ENCODE results near the gene TRPC1. TPM values are rescaled to one million over a fixed set of nuclear protein-coding genes. Genes with fewer than 3 reads are reported as not detected.

The TRPC1 gene
- total RNA-seq, 1 experiment from 2014 or later = 18.6 TPM

GRCh38 chr3:142849148-142849547 lies 125.3 kb downstream of the TRPC1 start:
- Histone ChIP-seq H3K4me2 (ENCODE audit: insufficient read depth, insufficient read length, low read length) (no peak overlapping the region), H3K4me1 (ENCODE audit: insufficient read depth, low read length) (no peaks in the 10 kb centered on the region; the same call in 1 of the 2 replicates), H2AFZ (ENCODE audit: low read length) (no peak overlapping the region), H3K4ac (ENCODE audit: low read depth, low read length) (no peak overlapping the region), H3K27ac (ENCODE audit: insufficient read length, low read depth, low read length) (no peak overlapping the region), H3K18ac (ENCODE audit: insufficient read length, low read depth, low read length) (no peak overlapping the region), H3K56ac (ENCODE audit: insufficient read length, low read depth, low read length) (no peak overlapping the region), H2BK5ac (ENCODE audit: insufficient read length, low read length) (no peak overlapping the region), H3K27me3 (ENCODE audit: insufficient read depth, low read length) (no peaks in the 10 kb centered on the region), H4K8ac (replicated peaks; ENCODE audit: insufficient read length, low read depth, low read length) (no peak overlapping the region), H2AK5ac (ENCODE audit: insufficient read length, low read length) (no peak overlapping the region), H3K14ac (ENCODE audit: insufficient read depth, low read length) (no peak overlapping the region), H3K23me2 (ENCODE audit: insufficient read length, low read depth, low read length, poor library complexity, severe bottlenecking) (no peaks in the 10 kb centered on the region), H4K91ac (ENCODE audit: insufficient read length, low read depth, low read length) (no peak overlapping the region), H3K9ac (ENCODE audit: extremely low read depth, insufficient read length, low read length) (no peak overlapping the region), H2BK20ac (ENCODE audit: low read depth, low read length, poor library complexity, severe bottlenecking) (no peak overlapping the region), H2BK12ac (ENCODE audit: insufficient read length, low read depth, low read length) (no peak overlapping the region), H3K79me2 (ENCODE audit: insufficient read depth, low read length) (no peaks in the 10 kb centered on the region), H3K23ac (ENCODE audit: insufficient read length, low read depth, low read length) (no peak overlapping the region), H4K5ac (ENCODE audit: insufficient read length, low read depth, low read length) (no peak overlapping the region), H3K79me1 (ENCODE audit: insufficient read depth, low read depth, low read length, poor library complexity, severe bottlenecking) (no peaks in the 10 kb centered on the region), H2BK15ac (ENCODE audit: low read depth, low read length) (no peak overlapping the region), H3T11ph (ENCODE audit: low read length) (no peak overlapping the region), H4K20me1 (ENCODE audit: control insufficient read depth, insufficient read depth, insufficient read length) (no peaks in the 10 kb centered on the region), H3K9me3 (ENCODE audit: control insufficient read depth, low read depth, low read length) (no peaks in the 10 kb centered on the region), H2BK120ac (ENCODE audit: low read depth, low read length, poor library complexity, severe bottlenecking) (no peak overlapping the region)
- Mint-ChIP-seq H3K36me3 (ENCODE audit: insufficient read depth in 1 of 3, low read depth in 3 of 3) (peaks cover 3 to 7% (median 5%) of the 10 kb centered on the region in 3 experiments; a peak in 4 of 7 replicates), H3K27ac (no peak overlapping the region), H3K27me3 (ENCODE audit: low read depth) (no peaks in the 10 kb centered on the region), H3K4me3 (no peak overlapping the region), H3K9me3 (no peaks in the 10 kb centered on the region), H3K4me1 (peaks cover 13% of the 10 kb centered on the region in 2 experiments)
- no peak for DNase-seq
- WGBS (ENCODE audit: extremely low coverage, insufficient read length, low lambda C conversion rate) = no CpG with 5 or more reads among the region's 3 CpGs
- no peak for TF ChIP-seq CTCF (conservative IDR thresholded peaks at IDR 0.05)
